HepG2 (cell line): Measurements from ENCODE around the gene RETN. TPM values are rescaled to one million over a fixed set of nuclear protein-coding genes. Genes with fewer than 3 reads are reported as not detected.

ENCODE experiments used
- CREM ChIP-seq, 2 experiments: sonication (generic) in 1 of 2; formaldehyde crosslinking in 1 of 2; IDR thresholded peaks; 2 replicates each; pipeline versions ENCODE4 v1.4.0 to v1.6.1; 2016 to 2020; ENCODE audit warnings: antibody characterized with exemption in 1 of 2, mild to moderate bottlenecking in 1 of 2, missing genetic modification reagents in 1 of 2
- FOXC1 ChIP-seq: sonication (generic); formaldehyde crosslinking; IDR thresholded peaks from 2 replicates; pipeline ENCODE4 v1.8.0; 2022; ENCODE audit warnings: mild to moderate bottlenecking, missing genetic modification reagents, borderline replicate concordance
- HMG20B ChIP-seq: conservative IDR thresholded peaks from 2 replicates; pipeline ENCODE4 v1.6.1; 2016; ENCODE audit warnings: missing genetic modification reagents, missing compliant biosample characterization
- IRF1 ChIP-seq: sonication (generic); formaldehyde crosslinking; IDR thresholded peaks from 2 replicates; pipeline ENCODE4 v1.4.0; 2020; ENCODE audit warnings: low read depth, mild to moderate bottlenecking, missing genetic modification reagents
- KAT8 ChIP-seq: IDR thresholded peaks from 2 replicates; pipeline ENCODE4 v1.6.1; 2016; ENCODE audit warnings: missing genetic modification reagents, missing compliant biosample characterization
- KLF13 ChIP-seq: sonication (generic); formaldehyde crosslinking; IDR thresholded peaks from 2 replicates; pipeline ENCODE4 v1.4.0; 2020; ENCODE audit warnings: mild to moderate bottlenecking, missing genetic modification reagents
- MIER2 ChIP-seq: IDR thresholded peaks from 2 replicates; pipeline ENCODE4 v1.6.1; 2016; ENCODE audit warnings: missing biosample characterization, missing genetic modification reagents
- SYNCRIP ChIP-seq: fragments of 200-400 bp; formaldehyde crosslinking; IDR thresholded peaks from 2 replicates; pipeline ENCODE4 v1.6.1; 2018; ENCODE audit warnings: mild to moderate bottlenecking, low read depth, low read length; ENCODE audit not compliant: insufficient read depth
- TRIM24 ChIP-seq: sonication (generic); formaldehyde crosslinking; IDR thresholded peaks from 2 replicates; pipeline ENCODE4 v1.8.0; 2022; ENCODE audit warnings: mild to moderate bottlenecking, missing genetic modification reagents
- ZFP1 ChIP-seq: IDR thresholded peaks from 2 replicates; pipeline ENCODE4 v1.6.1; 2016
- ZFP36 ChIP-seq: fragments of 150-350 bp; IDR thresholded peaks from 2 replicates; pipeline ENCODE4 v1.6.1; 2018; ENCODE audit warnings: borderline replicate concordance, low read length, low read depth; ENCODE audit not compliant: partially characterized antibody
- ZNF224 ChIP-seq: sonication (generic); formaldehyde crosslinking; IDR thresholded peaks from 2 replicates; pipeline ENCODE4 v1.5.0; 2020; ENCODE audit warnings: mild to moderate bottlenecking, missing genetic modification reagents
- ZNF292 ChIP-seq: sonication (generic); formaldehyde crosslinking; IDR thresholded peaks from 2 replicates; pipeline ENCODE4 v1.8.1; 2022; ENCODE audit warnings: mild to moderate bottlenecking, low read depth, missing genetic modification reagents, borderline replicate concordance
- ZNF441 ChIP-seq: sonication (generic); formaldehyde crosslinking; IDR thresholded peaks from 2 replicates; pipeline ENCODE4 v1.7.0; 2021; ENCODE audit warnings: missing genetic modification reagents, borderline replicate concordance
- ZNF496 ChIP-seq: sonication (generic); formaldehyde crosslinking; IDR thresholded peaks from 2 replicates; pipeline ENCODE4 v1.8.1; 2023; ENCODE audit warnings: mild to moderate bottlenecking, moderate library complexity, missing genetic modification reagents; ENCODE audit not compliant: insufficient replicate concordance
- ZNF549 ChIP-seq: sonication (generic); formaldehyde crosslinking; IDR thresholded peaks from 2 replicates; pipeline ENCODE4 v1.5.0; 2020; ENCODE audit warnings: missing genetic modification reagents
- ZNF558 ChIP-seq: sonication (generic); formaldehyde crosslinking; IDR thresholded peaks from 2 replicates; pipeline ENCODE4 v1.9.0; 2022; ENCODE audit warnings: mild to moderate bottlenecking, missing genetic modification reagents, borderline replicate concordance
- ZNF616 ChIP-seq: sonication (generic); formaldehyde crosslinking; IDR thresholded peaks from 2 replicates; pipeline ENCODE4 v1.5.0; 2020; ENCODE audit warnings: low read depth, mild to moderate bottlenecking, missing genetic modification reagents
- polyA plus RNA-seq, 8 experiments: library from polyadenylated mRNA; depleted of rRNA in 3 of 8; stranded (reverse) in 7 of 8; unstranded in 1 of 8; fragments of >200 nt; fragmentation: Illumina TruSeq in 4 of 8; extraction: Trizol in 4 of 8; gene quantifications; 2 replicates each; pipeline versions ENCODE4 v1.2.1 to v1.2.3, GENCODE V29; 2011 to 2016; ENCODE audit warnings: low read depth in 4 of 8, missing spikeins in 1 of 8, mixed read lengths in 1 of 8; ENCODE audit not compliant: insufficient read depth in 1 of 8
- total RNA-seq, 5 experiments: library from RNA; depleted of rRNA; stranded (reverse); fragments of >200 nt; fragmentation: Illumina TruSeq; extraction: Trizol; gene quantifications; 2 replicates each; pipeline ENCODE4 v1.2.3, GENCODE V29; 2016; ENCODE audit warnings: low read depth in 1 of 5
- TF ChIP-seq, protein P1 (sequence below): sonication (generic); formaldehyde crosslinking; IDR thresholded peaks from 2 replicates; pipeline ENCODE4 v1.5.1; 2020; ENCODE audit warnings: mild to moderate bottlenecking, missing genetic modification reagents, borderline replicate concordance
- TF ChIP-seq, protein P2 (sequence below): sonication (generic); formaldehyde crosslinking; IDR thresholded peaks from 2 replicates; pipeline ENCODE4 v1.9.0; 2021; ENCODE audit warnings: missing genetic modification reagents, mild to moderate bottlenecking, borderline replicate concordance
- TF ChIP-seq, protein P3 (sequence below): IDR thresholded peaks from 2 replicates; pipeline ENCODE4 v1.6.1; 2016; ENCODE audit warnings: missing compliant biosample characterization, missing genetic modification reagents, borderline replicate concordance

RETN gene
- total and polyA plus RNA-seq, 2 of the 13 experiments (the other 11 are each of a cell fraction or from before 2014, with no cell fraction given) = not detected

- TF ChIP-seq, protein P1, sequence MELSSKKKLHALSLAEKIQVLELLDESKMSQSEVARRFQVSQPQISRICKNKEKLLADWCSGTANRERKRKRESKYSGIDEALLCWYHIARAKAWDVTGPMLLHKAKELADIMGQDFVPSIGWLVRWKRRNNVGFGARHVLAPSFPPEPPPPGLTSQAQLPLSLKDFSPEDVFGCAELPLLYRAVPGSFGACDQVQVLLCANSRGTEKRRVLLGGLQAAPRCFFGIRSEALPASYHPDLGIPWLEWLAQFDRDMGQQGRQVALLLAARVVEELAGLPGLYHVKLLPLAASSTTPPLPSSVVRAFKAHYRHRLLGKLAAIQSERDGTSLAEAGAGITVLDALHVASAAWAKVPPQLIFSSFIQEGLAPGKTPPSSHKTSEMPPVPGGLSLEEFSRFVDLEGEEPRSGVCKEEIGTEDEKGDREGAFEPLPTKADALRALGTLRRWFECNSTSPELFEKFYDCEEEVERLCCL (CRISPR knock-in tag) = no peak
- TF ChIP-seq ZNF616 (CRISPR knock-in tag) (no peak), ZNF224 (no peak), IRF1 (no peak), ZNF549 (no peak), ZFP36 (no peak), CREM (IDR thresholded peaks at IDR 0.05) (peak; percentile 78), CREM (CRISPR knock-in tag; IDR thresholded peaks at IDR 0.05) (no peak), SYNCRIP (no peak), ZNF441 (0 out of 2 replicates have a peak, but pooled peaks have one; percentile 58), TRIM24 (CRISPR knock-in tag) (peak; percentile 69; the same call in 1 of the 2 replicates), KAT8 (peak; percentile 85), MIER2 (peak; percentile 50; the same call in 1 of the 2 replicates), ZNF292 (CRISPR knock-in tag) (peak; percentile 70; the same call in 1 of the 2 replicates), KLF13 (no peak), ZNF558 (peak; percentile 42; the same call in 1 of the 2 replicates), ZNF496 (CRISPR knock-in tag) (no peak), FOXC1 (0 out of 2 replicates have a peak, but pooled peaks have one; percentile 69), ZFP1 (CRISPR knock-in tag) (no peak; the same call in 1 of the 2 replicates), HMG20B (CRISPR knock-in tag) (peak; percentile 85)
- TF ChIP-seq, protein P2, sequence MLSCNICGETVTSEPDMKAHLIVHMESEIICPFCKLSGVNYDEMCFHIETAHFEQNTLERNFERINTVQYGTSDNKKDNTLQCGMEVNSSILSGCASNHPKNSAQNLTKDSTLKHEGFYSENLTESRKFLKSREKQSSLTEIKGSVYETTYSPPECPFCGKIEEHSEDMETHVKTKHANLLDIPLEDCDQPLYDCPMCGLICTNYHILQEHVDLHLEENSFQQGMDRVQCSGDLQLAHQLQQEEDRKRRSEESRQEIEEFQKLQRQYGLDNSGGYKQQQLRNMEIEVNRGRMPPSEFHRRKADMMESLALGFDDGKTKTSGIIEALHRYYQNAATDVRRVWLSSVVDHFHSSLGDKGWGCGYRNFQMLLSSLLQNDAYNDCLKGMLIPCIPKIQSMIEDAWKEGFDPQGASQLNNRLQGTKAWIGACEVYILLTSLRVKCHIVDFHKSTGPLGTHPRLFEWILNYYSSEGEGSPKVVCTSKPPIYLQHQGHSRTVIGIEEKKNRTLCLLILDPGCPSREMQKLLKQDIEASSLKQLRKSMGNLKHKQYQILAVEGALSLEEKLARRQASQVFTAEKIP = no peak
- TF ChIP-seq, protein P3, sequence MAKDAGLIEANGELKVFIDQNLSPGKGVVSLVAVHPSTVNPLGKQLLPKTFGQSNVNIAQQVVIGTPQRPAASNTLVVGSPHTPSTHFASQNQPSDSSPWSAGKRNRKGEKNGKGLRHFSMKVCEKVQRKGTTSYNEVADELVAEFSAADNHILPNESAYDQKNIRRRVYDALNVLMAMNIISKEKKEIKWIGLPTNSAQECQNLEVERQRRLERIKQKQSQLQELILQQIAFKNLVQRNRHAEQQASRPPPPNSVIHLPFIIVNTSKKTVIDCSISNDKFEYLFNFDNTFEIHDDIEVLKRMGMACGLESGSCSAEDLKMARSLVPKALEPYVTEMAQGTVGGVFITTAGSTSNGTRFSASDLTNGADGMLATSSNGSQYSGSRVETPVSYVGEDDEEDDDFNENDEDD = peak; percentile 69; the same call in 1 of the 2 replicates
Measured at GRCh38 chr19:7652061-7652641, 16.7 kb upstream of the RETN start (continued).
